GM03348 (cell line): ENCODE measurements around the gene PRPF6.

Experiments used
- DNase-seq: peaks from one replicate; pipeline ENCODE4 v3.0.0; 2012; ENCODE audit warnings: low spot score

The PRPF6 gene, protein sequence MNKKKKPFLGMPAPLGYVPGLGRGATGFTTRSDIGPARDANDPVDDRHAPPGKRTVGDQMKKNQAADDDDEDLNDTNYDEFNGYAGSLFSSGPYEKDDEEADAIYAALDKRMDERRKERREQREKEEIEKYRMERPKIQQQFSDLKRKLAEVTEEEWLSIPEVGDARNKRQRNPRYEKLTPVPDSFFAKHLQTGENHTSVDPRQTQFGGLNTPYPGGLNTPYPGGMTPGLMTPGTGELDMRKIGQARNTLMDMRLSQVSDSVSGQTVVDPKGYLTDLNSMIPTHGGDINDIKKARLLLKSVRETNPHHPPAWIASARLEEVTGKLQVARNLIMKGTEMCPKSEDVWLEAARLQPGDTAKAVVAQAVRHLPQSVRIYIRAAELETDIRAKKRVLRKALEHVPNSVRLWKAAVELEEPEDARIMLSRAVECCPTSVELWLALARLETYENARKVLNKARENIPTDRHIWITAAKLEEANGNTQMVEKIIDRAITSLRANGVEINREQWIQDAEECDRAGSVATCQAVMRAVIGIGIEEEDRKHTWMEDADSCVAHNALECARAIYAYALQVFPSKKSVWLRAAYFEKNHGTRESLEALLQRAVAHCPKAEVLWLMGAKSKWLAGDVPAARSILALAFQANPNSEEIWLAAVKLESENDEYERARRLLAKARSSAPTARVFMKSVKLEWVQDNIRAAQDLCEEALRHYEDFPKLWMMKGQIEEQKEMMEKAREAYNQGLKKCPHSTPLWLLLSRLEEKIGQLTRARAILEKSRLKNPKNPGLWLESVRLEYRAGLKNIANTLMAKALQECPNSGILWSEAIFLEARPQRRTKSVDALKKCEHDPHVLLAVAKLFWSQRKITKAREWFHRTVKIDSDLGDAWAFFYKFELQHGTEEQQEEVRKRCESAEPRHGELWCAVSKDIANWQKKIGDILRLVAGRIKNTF

DNA sequence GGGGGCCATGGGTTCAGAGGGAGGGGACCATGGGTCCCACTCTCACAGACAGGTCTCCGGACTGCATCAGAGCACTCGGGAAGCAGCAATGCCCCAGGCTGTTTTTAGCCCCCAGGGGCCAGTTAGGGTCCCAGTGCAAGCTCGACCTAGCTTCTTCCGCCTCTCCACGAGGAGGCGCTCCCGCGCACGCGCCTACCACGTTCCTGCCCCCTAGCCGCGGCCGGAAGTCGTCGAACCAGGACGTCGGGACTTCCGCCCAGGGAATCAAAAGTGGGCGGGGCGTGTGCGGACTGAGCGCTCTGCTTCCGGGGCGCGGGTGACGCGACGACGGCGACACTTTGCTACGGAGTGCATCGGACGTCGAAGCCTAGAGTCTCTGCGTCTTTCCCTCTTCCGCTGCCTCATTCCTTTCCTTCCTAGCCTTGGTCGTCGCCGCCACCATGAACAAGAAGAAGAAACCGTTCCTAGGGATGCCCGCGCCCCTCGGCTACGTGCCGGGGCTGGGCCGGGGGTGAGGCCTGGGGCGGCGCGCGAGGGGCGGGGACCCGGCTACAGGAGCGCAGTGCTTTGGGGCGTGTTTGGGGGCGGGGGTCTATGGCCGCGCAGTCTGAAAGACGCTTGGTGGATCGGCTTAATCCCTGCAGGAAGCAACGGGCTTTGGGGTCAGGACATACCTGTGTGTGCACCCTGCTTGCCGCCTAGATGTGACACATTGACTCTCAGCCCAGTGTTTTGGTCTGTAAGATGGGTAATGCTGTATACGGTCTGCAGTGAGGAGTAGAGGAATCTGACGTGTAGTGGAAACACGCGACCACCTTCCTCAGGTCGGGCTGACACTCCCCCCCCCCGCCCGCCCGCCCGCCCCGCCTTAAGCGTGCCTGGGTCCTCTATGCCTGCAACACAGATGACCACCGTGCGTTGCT is at the start of gene PRPF6:
TSS of gene PRPF6 (plus strand) at position 327 of the 923 bp plus-strand sequence. CDS start at position 441, 114 bp downstream.
- peak; percentile 99 for DNase-seq

- no peak for DNase-seq
Observed at GRCh38 chr20:63931735-63932134, 49.2 kb upstream of the PRPF6 start.

GRCh38 chr20:63932606-63933160 is 48.2 kb upstream of the PRPF6 start:
- DNase-seq = no peak

DNA sequence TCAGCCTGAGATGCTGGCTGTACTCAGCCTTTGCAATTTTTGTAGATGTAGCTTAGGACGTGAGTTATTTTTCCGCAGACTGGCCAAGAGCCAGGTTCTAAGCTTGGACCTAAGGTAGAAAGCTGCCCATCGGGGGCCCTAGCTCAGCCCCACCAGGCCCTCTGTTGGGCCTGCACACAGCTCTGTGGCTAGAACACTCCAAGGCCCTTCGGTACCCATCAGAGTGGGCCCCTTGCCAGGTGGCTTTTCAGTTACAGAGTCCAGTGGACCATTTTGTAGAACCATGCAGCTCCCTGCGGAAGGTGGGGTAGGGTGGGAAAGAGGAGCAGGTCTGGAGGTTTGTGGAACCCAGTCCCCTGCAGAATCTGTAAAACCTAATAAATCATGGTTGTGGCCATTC is 47.3 kb upstream of the PRPF6 start:
- DNase-seq = no peak

DNA sequence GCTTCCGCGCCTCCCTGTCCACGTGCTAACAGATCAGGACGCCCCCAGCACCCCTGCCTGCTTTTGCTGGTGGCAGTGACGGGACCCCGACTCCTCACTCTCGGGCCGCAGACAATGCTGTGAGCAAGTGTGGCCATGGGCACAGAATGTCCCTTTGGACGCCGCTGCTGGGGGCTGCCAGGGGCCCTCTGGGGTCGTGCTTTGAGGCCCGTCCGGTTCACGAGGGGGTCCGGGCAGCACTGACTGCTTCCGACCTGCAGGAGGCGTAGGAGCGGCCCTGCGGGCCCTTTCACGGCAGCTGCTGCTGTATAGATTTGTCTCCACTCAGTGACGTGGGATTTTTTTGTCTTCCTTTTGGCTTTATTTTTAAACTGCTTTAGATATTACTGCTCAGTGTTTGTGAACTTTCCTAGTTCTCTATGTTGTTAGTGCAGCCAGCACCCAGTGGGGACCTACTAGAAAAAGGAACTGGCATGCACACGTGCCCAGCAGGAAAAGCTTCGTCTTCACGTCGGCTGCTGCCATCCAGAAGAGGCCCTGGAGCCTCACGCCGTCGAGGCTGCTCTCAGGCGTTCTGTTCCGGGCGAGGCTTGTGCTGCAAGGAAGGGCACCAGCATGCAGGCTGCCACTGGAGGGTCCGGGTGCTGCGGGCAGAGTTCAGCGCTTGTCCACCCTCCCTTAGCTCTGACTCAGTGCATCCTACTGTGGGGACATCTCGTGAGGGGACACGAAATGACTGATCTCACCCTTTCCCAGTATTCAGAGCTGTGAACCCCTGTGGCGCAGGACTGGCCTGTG is 46.5 kb upstream of the PRPF6 start:
- no peak for DNase-seq

- DNase-seq = no peak
Observed at GRCh38 chr20:63935447-63935846, 45.5 kb upstream of the PRPF6 start.

DNA sequence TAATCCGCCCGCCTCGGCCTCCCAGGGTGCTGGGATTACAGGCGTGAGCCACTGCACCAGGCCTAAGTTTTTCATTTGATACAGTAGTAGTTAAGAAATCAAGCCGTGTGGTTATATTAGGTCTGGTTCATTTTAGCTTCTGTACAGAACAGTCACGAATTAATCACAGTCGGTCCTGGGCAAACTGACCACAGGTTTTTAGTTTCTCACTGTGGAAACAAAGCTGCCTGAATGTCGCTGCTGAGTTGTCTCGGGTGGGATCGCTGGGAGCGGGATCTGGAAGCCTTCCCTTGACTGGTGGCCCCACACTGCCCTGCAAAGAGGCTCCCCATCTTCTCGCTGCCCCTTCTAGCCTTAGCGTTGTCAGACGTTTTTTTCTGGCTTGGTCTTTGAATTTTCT is 43.3 kb upstream of the PRPF6 start:
- no peak for DNase-seq

- no peak for DNase-seq
Observed at GRCh38 chr20:63939061-63939935, 41.6 kb upstream of the PRPF6 start.

GRCh38 chr20:63940071-63940471 is 40.9 kb upstream of the PRPF6 start:
- no peak for DNase-seq

DNA sequence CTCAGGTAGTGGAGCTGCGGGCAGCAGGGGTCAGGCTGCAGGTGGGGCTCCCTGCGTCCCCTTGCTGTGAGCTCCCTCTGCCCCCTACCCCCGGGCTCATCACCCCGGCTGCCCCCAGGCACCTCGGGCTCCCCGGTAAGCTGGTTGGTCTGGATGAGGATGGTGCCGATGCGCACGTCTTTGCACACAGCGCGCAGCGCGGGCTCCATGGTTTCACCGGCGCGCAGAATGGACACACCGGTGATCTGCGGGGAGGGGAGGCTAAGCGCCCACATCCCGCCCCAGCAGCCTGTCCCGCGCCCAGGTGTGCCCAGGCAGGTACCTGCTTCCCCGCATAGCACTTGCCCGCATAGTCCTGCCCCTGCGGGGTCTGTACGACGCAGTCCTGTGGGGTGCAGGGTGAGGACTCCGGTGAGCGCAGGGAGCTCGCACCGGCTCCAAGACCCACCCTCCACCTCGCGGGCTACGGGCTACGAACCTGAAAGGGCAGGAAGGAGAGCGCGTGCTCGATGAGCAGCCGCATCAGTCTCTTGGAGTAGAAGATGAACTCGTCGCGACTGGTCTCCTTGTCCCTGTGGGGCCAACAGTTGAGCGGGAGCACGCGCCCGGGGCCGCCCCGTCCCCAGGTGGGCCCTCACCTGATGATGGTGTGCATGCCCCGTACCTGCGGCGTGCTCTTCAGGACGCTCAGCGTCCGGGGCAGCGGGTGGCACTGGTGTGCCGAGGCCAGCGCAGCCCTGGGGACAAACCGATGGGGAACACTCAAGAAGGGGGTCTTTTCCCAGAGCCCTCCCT is 40.3 kb upstream of the PRPF6 start:
- no peak for DNase-seq

DNA sequence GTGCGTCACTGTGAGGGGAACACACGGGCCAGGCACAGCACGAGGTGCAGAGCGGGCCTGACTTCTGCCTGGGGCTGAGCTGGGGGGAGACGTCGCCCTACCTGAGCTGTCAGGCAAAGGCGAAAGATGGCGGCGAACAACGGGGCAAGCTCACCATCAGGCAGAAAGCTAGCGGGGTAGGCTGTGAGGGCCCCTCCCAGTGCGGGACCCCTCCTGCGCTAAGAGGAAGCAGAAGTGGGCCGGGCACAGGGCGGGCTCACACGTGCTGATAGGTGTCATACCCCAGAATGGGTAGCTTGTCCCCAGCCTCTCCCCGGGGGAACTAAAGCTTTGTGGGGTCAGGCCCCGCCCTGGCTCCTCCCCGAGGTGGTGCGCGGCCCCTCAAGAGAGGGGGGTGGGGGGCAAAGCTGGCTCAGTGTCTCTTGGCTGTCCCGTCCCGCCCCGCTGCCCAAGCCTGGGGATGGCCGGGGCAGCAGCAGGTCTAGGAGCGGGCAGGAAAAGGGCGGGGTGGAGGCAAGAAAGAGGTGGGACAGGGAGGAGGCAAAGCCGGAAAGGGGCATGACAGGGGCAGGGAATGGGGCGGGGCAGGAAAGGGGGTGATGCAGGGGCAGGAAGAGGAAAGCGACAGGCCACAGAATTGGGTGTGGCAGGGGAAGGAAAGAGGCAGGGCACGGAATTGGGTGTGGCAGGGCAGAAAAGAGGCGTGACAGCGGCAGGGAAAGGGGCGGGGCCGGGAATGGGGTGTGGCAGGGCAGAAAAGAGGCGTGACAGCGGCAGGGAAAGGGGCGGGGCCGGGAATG is 39.5 kb upstream of the PRPF6 start:
- DNase-seq = no peak

DNA sequence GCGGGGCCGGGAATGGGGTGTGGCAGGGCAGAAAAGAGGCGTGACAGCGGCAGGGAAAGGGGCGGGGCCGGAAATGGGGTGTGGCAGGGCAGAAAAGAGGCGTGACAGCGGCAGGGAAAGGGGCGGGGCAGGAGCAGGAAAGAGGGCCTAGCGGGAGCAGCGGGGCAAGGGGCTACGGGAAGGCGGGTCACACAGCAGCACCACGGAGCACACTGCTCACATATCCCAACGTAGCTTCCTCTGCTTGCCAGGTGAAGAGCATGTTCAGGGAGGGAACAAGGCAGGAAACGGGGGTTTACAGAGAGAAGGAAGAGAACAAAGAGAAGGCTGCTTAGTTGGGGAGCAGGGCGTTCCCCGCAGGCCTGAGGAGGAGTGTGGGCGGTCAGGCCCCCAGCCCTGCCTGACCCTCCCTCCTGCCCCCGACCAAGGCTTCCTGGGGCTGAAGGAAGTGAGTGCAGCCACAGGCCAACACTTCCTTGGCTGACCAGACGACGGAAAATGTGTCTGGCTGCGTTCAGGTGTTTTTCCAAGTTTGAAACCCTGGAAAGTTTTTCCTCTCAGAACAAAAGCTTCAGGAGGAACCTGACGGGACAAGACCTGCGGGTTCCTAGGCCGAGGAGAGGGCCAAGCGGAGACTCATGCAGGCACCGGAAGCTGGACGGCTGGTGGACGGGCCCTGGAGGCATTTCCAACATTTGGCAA is 38.5 kb upstream of the PRPF6 start:
- DNase-seq = peak; percentile 34

DNA sequence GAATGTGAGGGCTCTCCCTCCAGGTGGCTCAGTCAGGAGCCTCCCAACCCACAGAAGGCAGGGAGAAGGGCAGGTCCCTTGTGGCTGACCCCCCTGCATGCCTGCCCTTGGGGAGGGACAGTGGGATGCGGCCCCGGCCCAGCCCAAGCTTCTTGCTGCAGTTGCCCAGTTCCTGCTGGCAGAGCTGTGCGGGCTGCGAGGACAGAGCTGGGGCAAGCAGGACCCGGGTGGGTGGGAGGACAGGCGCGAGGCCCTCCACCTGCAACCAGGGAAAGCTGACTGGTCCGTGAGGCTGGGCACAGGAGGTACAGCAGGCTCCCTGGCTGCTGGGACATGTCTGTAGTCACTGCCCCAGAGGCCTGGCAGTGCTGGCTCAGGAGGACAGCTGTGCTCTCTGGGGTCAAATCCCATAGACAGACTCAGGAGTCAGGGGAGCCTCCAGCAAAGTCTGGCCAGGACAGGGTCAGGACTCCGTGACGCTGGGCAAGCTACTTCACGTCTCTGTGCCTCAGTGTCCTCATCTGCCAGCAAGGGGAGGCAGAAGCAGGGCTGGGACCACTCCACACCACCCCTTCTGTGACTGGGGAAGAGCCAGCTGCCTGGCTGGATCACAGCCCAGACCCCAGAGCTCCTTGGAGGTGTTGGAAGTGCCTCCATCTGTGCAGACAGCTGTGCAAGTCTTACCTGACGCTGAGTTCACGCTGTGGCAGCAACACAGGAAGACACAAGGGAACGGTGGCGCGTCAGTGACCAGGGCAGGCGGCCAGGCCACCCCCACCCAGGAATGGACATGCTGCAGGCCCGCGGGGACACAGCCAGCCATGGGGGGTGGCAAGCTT is 37.7 kb upstream of the PRPF6 start:
- DNase-seq = no peak

DNA sequence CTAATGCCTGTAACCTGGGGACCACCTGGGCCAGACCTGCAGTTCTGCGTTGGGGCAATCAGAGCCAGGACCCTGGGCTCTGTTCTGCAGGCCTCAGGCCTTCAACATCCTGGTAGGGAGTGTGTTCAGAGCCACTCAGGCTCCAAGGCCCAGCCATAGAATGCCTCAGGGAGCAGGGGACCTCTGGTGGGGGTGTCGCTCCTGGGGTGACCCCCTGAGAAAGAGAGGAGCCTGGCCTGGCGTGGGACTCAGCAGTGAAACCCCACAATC is 37.2 kb upstream of the PRPF6 start:
- no peak for DNase-seq

DNA sequence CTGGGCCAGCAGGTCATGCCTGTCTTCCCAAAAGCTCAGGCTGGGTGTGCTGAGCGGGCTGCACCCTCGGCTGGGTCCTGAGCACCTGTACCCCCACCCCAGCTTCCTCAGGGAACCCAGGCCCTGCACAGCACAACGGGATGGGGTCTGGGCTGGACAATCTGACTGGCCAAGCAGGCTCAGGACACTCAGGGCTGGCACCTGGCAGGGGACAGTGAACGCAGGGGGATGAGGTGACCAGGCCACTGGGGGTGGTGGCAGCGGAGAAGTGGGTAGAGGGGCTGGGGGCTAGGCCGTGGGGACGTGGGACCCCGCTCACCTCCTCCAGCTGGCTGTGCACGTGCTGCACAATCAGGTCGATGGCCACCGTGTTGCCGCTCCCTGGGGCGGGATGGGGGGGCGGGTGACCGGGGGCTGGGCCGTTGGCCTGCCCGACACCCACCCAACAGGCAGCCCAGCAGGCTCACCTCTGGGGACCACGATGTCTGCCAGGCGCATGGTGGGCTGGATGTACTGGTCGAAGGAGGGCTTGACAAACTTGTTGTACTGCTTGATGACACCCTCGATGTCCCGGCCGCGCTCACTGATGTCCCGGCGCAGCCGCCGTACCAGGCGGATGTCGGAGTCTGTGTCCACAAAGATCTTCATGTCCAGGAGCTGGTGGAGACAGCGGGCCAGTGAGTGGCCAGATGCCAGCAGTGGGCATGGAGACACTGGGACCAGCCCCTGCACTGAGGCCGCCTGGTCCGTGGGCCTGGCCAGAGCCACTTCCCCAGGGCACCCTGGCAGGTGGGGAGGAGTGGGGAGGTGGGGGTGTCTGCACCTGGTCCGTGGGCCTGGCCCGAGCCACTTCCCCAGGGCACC is 36.6 kb upstream of the PRPF6 start:
- DNase-seq = no peak
